Fibroblast of skin of scalp (primary cell): ENCODE measurements around the gene SHROOM3. TPM values are rescaled to one million over a fixed set of nuclear protein-coding genes. Genes with fewer than 3 reads are reported as not detected.
"Not testable (repeated sequence)": the region's sequence is repeated elsewhere in the genome, so short reads cannot be mapped to it uniquely, and the experiment has no call there.

ENCODE experiments used
- DNase-seq: peaks from one replicate; pipeline ENCODE4 v3.0.0-alpha.2; 2013
- polyA plus RNA-seq, 2 experiments: library from polyadenylated mRNA; unstranded; fragments of 120-200 nt; gene quantifications; one replicate each; pipeline ENCODE4 v1.2.1, GENCODE V29; 2013; ENCODE audit not compliant: insufficient read length in 2 of 2

Gene SHROOM3
- polyA plus RNA-seq (2013, experiment 1 of 2; ENCODE audit: insufficient read length), result 23.5 TPM
- 25.4 TPM for polyA plus RNA-seq (2013, experiment 2 of 2; ENCODE audit: insufficient read length)

DNA sequence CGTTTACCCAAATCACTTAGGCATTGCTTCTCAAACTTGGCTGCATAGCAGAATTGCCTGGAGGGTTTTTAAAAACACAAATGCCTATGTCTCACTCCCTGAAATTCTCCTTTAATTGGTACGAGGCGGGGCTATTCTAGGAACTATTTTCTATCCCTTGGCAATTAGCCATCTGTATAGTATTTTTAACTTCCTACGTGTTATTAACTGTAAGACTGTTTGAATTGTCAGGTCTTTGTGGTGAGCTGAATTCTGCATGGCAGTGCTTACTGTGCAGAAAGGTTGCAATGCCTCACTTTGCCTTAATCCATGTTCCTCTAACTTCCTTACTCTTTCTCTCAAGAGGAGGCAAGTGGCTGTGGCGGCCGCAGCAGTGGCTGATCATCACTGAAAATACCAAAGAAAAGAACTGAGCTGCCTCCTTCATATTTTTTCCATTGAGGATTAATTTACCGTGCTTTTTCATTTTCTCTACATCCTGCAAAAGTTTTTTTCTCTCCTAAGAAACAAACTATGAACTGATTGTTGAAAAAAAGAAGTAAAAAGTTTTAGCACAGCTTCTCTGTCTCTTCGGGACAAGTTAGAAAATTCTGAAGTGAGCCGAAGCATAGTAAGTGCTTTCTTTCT lies at the start of gene SHROOM3:
Gene SHROOM3, plus strand, starts transcription at position 329 of the 627 bp plus-strand sequence. CDS start 824 bp downstream, outside the sequence.
- DNase-seq, result peak; percentile 36

DNA sequence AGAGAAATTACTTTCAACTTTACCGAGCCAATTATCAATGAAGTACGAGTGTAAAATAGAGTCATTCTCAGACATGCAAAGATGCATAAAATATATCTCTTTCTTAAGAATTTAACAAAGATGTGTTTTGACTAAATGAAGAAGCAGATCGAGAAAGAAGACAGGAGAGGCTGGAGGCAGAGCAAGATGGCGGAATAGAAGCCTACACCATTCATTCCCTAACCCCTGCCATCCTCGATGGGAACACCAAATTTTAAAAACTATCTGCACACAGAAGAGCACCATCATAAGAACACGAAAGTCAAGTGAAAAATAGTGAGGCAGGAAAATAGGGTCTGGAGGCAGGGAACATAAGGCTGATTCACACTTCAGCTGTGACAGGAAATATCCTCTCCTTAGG lies 49.1 kb upstream of the SHROOM3 start:
- DNase-seq, result no peak

DNA sequence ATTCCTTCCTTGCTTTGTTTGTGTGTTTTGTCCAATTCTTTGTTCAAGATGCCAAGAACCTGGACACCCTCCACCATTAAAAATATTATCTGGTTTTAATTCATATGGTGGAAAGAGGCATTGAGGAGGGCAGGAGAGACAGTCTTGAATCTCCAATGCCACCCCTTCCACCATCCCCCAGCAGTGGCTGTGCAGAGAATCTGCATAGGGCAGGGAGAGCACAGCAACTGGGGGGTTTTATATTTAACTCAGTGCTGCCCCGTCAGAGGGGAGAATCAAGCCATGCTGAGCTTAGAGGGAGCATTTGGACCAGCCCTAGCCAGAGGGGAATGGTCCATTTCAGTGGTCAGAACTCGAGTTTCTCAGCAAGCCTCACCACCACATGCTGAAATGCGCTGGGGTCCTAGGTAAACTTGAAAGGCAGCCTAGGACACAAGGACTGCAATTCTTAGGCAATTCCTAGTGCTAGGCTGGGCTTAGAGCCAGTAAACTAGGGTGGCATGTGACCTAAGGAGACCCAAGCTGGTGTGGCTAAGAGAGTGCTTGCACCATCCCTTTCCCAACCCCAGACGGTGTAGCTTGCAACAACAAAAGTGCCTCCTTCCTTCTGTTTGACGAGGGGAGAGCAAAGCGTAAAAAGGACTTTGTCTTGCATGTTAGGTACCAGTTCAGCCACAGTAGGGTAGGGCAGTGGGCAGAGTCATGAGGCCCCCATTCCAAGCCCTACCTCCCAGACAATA lies 48.3 kb upstream of the SHROOM3 start:
- DNase-seq, result no peak

DNA sequence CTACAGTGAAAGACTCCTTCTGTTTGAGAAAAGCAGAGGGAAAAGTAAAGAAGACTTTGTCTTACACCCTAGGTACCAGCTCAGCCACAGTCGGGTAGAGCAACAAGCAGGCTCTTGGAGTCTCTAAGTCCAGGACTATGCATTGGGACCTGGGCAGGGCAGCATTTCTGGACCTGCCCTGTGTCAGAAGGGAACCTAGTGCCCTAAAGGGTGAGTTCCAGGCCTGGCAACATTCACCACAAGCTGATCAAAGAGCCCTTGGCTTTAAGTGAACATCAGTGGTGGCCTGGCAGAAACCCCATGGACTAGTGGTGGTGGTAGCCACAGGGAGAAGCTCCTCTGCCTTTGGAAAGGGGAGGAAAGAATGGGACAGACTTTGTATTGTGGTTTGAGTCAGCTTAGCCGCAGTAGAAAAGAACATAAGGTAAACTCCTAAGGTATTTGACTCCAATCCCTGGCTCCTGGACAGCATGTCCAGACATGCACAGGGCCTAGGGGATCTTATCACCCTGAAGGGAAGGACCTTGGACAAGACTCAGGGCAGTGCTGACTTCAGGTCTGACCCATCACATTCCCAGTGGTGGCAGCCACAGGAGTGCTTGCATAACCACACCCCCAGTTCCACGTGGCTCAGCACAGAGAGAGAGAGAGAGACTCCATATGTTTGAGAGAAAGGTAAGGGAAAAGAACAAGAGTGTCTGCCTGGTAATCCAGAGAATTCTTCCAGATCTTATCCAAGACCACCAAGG lies 46.7 kb upstream of the SHROOM3 start:
- no peak for DNase-seq

DNA sequence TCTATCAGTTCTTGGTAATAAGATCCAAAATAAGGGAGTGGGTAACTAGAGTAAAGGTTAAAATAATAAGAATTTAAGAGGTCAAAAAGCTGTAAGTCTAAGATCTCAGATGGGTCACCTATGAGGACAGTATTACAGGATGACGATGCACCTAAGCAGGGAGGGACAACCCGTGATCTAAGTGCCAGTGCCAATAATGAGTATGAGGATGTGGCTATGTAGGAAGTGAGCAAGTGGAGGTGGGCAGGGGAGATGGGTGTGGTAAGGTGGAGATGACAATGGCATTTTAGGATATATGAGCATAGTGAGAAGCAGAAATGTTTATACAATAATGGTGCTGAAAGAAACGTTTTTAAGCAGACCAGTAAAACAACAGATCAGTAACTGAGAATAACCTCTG lies 33.4 kb upstream of the SHROOM3 start:
- no peak for DNase-seq

DNA sequence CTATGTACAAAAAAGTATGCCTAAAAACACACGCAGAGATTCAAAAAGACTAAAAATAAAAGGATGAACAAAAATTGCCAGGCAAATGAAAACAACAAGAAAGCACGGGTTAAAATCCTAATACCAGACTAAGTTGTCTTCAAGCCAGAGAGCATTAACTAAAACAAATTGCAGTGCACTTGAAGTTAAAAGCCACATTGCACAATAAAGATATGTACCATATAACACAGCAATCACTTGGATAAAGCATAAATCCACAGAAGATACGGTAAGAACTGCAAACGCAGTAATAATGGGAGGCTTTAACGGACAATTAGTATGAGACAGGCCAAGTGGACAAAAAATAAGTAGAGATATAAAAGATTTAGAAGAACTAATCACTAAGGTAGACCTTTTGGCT lies 28.9 kb upstream of the SHROOM3 start:
- no peak for DNase-seq

DNA sequence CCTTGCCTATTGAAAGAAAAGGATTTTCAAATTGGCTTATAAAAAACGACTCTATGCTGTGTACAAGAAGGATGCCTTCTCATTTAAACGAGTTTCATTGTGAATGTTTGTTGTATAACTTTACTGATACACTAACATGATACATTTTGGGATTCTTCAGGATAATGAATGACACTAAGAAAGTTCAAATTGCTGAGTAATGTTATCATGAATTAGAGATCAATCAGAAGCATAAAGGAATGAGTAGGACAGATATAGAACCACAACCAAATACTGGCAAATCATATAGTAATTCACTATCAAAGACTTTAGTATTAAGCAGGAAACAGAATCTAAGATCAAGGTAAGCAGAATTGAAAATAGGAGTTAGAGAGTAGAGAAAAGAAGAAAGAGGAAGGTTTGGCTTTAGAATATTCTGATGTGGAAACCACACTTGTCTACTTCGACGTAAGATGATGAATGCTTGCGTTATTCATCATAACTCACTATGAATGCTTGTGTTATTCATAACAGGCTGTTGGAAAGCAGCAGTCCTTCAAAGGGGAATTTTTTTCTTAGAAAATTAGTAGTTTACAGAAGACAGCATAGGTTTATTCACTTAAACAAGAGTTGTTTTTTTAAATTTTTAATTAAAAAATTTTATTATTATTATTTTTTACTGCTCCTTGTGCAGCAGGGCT lies 27.4 kb upstream of the SHROOM3 start:
- DNase-seq, result peak; percentile 8

DNA sequence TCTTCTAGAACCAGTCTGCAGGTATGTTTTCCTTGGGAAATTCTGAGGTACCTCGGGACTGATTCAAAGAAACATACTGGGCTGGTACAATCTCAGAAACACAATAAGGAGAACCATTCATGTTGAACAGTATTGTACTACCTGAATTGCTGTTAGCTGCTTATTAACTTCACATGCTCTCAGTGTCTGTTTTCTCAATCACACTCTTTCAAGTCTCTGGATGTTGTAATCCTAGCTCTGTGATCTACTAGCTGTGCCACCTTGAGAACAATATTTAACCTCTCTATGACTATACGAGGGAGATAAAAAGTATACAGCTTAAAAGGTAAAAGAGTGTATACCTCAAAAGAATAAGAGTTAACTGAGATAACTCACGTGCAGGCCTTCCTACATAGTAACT lies 24.4 kb upstream of the SHROOM3 start:
- no peak for DNase-seq

DNA sequence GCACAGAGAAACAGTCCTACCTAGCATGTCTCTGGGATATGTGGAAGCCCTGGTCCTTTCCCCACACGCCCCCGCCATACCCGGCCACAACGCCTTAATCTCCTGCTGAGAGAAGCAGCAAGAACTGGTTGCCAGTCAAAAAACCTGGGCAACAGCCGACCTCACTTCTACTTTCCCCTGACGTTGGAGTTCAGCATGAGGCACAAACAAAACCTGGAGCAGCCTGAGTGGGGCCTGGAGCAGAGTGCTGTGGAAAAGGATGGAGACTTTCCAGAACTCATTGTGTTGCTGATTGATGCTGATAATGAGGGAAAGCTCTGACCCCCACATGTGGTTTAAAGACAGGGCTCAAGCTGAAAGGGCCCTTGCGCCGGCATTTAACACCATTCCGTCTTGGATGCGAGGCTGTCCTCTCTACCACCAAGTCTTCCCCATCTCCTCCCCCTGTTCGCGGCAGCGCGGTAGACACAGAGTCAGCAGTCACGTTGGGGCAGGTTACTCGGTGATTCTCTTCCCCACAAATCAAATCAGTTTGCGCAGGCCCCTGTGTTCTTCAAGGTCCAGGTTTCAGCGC lies 14.8 kb upstream of the SHROOM3 start:
- no peak for DNase-seq

DNA sequence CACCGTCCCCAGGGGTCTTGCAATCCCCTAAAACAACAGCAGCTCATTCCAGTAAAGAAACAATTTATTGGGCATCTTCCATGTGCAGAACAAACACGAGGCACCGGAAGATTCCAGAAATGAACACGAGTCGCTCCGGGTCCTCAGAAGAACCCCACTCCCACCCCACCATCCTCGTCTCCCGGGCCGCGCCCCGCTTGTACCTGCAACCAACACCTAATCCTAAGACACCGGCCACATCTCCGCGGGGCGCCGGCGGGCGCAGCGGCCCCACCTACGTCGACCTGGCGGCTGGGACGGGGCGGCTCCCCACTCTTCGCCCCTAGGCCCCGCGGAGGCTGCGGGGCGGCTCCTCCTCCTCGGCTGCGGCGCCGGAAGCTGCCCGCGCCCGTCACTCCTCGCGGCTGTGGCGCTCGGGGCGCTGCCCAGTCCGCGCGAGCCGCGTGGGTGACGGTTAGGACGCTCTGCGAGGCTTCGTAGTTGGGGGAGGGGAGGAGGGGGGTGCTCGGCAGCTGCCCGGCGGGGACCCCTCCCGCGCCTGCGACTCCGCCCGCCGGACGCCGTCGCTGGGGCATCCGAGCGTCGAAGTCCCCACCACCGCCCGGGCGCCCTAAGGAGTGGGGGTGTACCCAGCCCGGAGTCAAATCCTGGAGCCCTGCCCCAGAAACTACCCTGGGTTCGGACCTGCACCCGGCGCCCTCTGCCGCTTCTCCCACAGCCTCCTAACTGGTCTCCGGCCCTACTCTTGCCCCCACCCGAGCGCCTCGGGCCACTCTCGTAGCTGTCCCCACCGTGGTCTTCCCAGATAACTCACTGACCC lies 14.1 kb upstream of the SHROOM3 start, which contains the start of gene CCDC158:
Gene CCDC158, minus strand, starts transcription at position 380 of the 820 bp plus-strand sequence. CDS start 17,934 bp downstream, outside the sequence.
- peak; percentile 28 for DNase-seq

DNA sequence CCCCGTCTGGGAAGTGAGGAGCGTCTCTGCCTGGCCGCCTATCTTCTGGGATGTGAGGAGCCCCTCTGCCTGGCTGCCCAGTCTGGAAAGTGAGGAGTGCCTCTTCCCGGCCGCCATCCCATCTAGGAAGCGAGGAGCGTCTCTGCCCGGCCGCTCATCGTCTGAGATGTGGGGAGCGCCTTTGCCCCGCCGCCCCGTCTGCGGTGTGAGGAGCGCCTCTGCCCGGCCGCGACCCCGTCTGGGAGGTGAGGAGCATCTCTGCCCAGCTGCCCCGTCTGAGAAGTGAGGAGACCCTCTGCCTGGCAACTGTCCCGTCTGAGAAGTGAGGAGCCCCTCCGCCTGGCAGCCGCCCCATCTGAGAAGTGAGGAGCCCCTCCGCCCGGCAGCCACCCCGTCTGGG lies 11.9 kb upstream of the SHROOM3 start:
- not testable (repeated sequence) for DNase-seq

DNA sequence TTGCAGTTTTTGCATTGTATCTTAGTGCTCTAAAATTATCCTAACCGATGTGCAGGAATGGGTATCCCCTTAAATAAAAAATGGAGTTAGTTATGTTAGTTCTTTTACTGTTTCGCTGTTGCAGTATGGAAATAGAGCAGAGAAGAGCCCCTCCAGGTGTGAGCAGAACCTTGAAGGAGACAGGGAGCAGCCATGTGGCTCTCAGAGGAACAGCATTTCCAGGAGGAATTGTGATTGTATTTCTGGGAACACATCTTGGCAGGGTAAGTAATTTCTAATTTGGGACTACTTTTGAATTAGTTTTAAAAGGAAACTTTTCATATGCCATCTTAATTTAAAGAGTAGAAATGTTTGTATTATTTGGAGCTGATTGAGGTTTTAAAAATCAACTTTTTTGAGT lies 8.8 kb upstream of the SHROOM3 start:
- no peak for DNase-seq

DNA sequence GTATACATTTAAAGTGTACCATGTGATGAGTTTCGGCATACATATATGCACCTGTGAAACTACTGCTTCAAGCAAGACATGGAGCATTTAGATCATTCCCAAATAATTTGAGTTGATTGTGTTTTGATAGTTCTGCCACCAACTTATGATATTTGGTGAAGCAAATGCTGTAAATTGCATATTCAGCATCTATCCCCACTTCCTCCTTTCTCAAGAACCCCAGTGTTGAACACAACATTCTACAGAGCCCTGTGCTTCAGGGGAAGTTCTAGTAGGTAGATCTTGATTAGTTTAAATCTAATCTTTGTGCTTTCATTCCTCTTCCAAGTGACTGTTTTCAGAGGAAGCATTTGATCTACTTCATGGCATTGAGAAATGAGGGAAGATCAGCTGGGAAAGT lies 5.4 kb upstream of the SHROOM3 start:
- DNase-seq, result no peak

DNA sequence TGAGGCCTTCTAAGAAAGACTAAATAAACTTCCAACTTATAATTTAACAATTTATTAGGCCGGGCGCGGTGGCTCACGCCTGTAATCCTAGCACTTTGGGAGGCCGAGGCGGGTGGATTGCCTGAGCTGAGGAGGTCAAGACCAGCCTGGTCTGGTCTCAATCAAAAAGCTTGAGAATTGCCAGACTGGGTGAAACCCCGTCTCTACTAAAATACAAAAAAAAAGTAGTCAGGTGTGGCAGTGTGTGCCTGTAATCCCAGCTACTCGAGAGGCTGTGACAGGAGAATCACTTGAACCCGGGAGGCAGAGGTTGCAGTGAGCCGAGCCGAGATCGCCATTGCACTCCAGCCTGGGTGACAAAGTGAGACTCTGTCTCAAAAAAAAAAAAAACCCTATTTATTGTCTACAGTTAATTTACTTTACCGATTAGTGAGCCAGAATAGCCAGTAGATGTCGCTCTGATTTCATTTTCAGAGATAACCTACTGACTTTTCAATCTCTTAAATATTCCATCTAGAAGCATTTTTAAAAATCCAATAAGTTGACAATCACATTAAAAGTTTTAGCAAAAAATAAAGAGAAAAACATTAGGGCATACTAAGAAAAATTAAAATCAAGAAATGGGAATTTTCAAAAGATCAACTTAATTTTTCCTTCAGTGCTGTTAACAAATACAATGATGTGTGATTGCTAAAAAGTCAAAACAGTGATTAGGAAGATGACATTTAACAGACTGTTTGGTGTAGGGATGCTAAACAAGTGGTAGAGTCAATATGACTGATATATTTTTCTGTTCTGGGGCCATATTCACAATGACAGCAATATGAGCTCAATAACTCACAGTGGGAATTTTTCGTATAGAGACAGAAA lies 4.3 kb upstream of the SHROOM3 start:
- DNase-seq, result peak; percentile 76

DNA sequence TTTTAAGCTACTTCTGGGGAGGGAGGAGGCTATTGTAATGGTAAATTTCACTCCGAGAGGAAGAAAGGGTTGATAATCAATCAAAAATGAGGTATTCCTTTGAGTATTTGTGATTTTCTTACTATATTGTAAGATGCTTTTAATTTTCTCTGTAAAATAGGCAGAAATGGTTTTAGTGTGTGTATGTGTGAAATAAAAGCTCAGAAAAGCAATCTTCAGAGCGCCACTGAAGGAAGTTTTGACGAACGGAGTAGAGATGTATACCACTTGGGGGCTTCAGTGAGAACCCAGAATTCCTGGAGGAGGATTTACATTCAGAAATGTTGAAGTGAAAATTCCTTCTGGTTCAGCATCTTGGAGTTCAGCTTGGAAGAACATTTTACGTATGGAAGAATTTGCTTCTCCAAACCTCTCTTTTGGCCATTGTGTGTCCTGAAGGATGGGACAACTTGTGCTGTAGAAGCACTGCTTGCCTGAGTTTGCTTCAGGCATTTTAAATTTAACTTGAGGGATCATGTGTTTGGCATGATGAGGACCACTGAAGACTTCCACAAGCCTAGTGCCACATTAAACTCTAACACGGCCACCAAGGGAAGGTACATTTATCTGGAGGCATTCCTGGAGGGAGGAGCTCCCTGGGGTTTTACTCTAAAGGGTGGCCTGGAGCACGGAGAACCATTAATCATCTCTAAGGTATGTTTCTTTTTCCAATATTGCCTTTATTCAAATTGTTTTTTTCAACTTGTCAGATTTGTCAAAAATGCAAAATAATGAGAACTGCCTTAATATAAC lies 695 bp downstream of the SHROOM3 start:
- DNase-seq, result peak; percentile 38

DNA sequence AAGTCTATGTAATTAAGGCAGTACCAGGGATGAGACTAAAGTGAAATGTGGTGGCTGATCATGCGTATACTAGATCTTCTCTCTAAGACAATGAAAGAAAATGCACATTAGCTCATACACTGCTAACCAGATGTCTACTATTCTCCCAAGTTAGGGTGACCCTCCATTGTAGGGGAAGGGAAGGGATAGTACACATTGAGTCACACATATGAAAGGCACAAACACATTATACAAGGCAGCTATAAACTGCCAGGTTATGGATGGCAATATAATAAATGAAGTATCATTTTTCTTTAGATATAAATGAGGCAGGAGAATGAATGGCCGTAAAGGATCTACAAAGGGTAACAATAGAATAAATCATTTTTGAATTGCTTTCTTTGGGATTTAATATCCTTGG lies 4.5 kb downstream of the SHROOM3 start:
- DNase-seq, result no peak

DNA sequence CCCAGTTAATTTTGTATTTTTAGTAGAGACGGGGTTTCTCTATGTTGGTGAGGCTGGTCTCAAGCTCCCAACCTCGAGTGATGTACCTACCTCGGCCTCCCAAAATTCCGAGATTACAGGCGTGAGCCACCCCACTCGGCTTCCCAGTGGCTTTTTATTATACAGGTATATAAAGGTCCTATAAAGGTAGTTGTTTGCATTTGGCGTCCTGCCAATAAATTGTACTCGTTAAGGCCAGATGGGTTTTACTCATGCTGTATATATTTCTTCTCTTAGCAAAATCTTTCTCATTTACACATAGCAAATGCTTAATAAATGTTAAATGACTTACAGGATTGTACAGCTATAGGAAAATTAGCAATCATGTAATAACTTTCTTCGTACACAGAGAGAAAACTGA lies 6.9 kb downstream of the SHROOM3 start:
- no peak for DNase-seq

DNA sequence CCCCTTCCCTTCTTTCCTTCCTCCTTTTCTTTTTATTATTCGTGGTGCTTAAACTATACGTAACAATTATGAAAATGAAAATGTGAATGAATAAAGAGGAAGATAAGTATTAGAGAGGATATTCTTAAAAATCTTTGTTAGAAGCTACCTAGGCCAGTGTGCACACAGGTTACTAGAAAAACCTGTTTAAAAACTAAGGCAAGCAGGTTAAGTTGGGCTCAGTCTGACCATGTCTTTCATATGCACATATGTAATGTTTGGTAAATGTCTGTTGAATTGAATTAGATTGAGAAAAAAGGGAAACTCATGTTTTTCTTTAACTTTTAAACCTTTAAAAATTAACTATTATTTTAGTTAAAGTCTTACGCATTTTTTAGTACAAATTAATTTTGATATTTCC lies 7.8 kb downstream of the SHROOM3 start:
- DNase-seq, result no peak

DNA sequence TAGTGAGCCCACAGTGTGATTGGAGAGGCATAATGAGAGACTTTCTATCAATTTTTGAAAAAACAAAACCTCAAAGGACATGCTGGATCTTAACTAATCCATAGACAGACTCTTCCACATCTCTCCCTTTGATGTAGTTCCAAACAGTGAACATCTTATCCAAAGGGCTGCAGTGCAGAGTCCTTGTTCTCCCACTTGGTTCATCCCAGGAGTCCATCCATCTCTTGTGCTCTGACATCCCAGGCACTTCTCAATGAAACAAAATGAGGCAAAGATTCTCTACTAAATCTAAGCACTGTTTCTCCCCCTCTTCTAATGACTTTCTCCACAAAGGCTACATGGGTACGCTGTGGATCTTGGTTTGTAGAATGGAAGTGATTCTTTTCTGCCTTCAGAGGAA lies 8.3 kb downstream of the SHROOM3 start:
- no peak for DNase-seq

DNA sequence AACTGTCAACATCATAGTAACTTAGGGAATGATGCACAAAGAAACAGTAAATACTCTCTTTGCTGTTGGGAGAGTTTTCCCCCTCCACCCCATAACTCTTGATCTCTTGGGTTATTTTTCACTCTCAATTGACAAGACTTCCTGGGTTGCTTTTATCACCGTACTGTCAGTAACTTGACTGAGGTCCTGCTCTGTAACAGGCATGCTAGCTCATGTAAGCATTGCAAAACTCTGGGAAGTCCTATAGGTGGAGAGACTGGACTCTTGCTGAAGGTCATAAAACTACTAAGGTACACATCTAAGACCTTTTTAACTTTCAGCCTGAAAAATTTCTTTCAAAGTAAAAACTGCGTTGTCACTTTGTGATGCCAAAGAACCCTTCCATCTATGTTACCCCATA lies 10.9 kb downstream of the SHROOM3 start:
- no peak for DNase-seq
